ENCODE measurements around the gene IWS1.
"Not testable (repeated sequence)": the region's sequence is repeated elsewhere in the genome, so short reads cannot be mapped to it uniquely, and the experiment has no call there.

Gene IWS1

DNA sequence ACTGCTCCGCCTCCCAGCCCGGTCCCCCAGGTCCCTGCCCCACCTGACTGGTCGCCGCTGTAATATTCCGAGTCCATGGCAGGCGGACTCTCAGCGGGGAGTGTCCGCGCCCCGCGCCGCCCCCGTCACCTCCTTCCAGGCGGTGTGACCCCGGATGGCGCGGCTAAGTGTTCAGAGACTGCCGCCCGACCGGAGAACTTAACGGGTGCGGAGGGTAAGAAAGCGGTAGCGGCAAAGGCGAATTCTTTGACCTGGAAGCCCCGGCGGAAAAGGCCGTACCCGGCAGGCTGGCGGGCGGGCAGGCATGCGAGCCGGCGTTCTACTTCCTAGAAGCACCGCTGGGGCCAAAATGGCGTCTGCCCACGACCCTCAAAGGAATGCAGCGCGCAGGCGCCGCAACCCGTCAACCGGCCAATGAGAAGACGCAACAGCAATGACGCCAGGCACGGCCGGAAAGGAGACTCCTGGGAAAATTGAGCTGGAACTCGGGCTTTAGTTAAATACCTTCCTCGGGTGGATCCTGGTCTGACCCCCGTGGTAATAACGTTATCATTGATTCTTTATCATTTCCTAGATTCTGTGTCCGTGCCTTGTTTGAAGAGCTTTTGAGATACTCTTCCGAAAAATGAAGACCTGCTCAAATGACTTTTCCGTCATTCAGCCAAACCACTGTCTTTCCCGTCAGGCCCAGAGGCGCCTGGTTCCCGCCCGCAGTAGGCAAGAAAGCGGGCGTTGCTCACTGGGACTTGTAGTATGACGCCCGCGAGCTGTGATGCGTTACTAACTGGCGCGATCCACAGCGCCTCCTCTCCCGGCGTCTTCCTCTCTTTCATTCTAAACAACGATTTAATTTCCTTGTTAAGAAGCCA lies at the start of gene IWS1:
IWS1 (minus strand) TSS at position 358 of the 869 bp plus-strand sequence; CDS start at position 77, 281 bp downstream.
- peak; percentile 56 to 98 (median 92) for DNase-seq

DNA sequence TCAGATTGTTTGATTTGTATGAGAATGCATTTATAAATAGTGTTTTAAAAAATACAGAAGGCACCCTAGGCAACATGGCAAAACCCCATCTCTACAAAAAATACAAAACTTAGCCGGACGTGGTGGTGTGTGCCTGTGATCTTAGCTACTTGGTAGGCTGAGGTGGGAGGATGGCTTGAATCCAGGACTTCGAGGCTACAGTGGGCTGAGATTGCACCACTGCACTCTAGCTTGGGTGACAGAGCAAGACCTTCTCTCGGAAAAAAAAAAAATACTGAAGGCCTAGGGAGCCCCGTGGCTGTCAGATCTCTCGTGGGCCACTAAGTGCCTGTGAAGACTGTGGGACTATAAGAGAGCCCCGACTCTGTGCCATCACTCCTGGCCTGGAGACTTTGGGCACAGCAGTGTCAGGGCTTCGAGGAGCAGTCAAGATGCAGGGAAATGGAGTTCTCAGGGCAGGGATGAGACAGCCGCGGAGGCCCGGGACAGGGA lies 49.7 kb upstream of the IWS1 start:
- peak in 1 of 56 donors; percentile 11 for DNase-seq

DNA sequence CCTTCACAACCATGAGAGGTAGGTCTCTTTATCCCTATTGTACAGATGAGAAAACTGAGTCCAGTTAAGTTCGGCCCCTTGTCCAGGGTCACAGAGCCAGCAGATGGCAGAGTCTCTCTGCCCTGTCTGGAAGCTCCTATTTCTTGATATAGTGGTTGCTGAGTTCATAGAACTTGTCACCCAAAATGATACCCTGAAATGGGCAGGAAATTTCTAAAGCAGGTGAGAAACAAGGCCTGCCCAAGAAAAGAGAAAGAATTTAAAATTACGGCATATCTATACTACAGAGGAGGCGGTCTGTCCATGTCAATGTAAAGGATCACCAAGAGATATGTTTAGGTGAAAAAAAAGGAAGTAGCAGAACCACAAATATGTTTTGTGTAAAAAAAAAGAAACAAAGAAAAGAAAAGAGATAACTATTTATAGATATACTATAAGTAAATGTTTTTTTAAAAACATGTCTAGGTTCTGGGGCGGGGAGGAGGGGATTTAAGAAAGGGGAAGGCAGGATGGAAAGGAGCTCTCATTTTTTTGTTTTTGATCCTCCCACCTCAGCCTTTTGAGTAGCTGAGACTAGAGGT lies 49.0 kb upstream of the IWS1 start:
- DNase-seq: no peak

DNA sequence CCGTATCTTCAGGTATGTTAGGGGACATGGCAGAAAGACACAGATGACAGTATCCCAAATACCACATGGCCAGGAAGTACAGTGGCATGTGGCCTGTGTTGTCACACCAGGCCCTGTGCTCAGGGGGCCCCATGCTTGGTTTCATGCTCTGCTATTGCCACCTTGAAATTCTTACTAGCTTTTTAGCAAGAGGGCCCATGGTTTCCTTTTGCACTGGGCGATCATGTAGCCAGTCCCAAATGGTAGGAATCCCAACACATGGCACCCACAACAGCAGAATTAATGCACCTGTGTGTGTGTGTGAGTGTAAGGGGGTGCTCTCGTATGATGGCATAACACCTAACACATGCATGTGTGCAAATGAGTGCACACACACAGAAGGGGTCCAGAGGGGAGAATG lies 48.4 kb upstream of the IWS1 start:
- DNase-seq: no peak

DNA sequence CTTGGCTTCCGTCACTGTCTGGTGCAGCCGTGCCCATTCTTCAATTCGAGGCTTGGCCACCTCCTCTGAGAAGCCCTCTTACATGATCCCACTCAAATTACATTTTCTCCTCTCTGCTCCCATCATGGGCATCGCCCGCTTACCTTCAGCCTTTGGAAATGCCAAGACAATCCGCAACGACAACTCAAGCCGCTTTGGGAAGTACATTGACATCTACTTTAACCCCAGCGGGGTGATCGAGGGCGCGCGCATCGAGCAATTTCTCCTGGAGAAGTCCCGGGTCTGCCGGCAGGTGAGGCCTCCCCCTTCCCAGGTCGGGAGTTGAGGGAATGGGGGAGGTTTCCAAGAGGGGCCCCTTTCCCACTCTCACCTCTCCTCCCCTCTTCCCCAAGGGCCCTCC lies 47.5 kb upstream of the IWS1 start:
- DNase-seq: no peak

DNA sequence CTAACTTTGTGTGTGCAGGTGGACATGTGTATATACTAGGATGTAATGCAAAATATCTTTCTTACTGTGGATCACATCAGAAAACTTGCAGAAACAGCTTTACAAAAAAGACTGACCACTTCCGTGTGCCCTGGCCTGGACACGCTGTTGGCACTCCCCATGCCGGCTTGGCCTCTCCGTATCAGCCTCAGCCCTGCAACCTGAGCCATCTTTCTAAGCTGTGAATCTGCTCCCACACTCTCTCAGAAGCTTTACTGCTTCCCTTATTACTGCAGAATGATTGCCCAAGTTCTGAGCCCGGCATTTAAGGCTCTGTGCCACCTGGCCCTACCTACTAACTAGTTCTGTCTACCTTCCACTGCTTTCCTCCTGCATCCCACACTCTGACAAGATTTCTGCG lies 47.0 kb upstream of the IWS1 start:
- DNase-seq: no peak

DNA sequence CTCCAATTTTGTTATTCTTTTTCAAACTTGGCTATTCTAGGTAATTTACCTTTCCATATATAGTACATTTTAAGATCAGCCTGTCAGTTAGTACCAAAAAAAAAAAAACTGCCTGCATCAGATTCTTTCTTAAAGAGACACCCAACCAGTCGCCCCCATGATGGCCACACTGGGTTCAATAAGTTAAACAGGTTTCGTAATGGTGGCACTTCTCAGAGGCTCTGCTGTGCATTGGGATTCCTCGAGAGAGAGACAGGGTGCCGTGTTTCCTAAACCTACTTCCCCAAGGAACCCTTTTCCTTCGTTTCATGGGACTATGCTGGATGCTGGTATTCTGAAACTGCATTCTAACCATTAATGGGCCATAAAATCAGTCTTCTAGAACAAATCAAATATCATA lies 46.6 kb upstream of the IWS1 start:
- DNase-seq: no peak

DNA sequence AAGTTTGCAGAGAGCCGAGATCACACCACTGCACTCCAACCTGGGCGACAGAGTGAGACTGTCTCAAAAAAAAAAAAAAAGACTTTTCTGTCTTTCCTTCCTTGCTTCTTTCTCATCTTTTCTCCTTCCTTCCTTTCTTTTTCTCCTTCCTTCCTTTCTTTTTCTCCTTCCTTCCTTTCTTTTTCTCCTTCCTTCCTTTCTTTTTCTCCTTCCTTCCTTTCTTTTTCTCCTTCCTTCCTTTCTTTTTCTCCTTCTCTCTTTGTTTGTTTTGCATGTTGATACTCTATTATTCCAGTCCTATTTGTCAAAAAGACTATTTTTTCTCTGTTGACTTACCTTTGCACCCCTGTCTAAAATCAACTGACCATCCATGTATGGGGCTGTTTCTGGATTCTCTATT lies 46.1 kb upstream of the IWS1 start:
- not testable (repeated sequence) for DNase-seq

DNA sequence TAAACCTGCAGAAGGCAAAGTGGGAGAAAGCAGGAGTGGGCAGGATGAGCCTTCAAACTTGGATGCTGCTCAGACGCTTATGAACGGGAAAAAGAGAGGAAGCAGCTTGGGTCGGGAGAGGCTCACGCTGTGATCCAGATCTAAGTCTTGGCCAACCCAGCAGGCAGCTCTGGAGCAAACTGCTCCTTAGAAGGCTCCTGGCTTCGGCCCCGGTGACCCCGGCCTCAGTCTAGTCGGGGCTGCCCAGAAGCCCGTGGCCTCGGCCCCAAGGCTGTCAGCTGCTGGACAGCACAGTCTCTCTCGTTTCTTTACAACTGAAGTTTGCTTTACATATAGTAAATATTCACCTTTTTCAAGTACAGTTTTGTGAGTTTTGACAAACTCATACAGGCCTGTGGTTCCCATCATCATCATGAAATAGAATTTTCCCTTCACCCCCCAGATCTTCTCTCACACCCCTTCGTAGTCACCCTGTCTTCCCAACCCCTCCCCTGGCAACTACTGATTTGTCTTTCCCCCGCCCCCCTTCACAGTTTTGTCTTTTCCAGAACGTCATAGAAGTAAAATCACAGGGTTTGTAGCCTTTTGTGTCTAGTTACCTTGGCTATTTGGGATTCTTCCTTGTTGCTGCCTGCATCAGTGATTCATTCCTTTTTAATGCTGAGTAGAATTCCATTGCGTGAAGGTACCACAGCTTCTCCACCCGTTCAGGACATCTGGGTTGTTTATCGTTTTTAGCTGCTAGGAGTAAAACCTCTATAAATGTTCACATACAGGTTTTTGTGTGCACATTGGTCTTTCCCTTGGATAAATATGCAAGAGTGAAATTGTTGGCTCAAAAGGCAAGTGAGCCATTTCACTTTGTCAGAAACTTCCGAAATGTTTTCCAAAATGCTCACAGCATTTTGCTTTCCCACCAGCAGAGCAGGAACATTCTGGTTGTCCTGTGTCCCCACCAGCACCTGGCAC lies 44.3 kb upstream of the IWS1 start:
- peak in 4 of 56 donors; percentile 9 to 17 (median 12) for DNase-seq

DNA sequence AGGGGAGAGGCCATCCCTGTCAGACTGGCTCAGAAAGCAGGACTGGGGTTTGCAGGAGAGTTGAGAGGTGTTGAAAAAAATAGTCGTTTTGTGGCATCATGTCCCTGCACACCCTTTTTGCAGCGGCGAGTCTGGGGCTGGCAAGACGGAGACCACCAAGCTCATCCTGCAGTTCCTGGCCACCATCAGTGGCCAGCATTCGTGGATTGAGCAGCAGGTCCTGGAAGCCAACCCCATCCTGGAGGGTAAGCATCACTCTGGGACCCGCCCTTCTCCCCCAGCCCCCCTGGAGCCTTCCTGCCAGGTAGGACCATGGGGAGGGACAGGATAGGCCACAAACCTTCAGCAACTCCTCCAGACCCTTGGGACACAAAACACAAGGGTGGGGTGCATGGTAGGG lies 43.4 kb upstream of the IWS1 start:
- DNase-seq: no peak

DNA sequence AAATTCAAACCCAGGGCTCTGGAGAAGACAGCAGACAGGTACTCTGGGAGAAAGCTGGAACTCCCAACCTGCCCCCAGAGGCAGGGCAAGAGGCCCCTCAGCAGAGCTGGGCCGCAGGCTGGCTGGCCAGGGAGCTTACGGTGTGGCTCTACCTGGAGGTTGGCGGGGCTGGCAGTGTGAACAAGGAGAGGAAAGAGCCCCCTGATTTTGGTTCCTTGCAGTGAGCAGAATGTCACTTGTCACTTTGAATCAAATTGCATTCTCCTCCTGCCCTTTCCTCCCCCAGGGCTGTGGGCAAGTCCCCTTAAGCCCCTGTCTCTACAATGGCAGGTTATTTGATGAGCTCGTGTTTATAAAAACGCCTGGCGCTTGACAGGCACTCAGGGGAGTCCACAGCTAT lies 41.8 kb upstream of the IWS1 start:
- no peak for DNase-seq

DNA sequence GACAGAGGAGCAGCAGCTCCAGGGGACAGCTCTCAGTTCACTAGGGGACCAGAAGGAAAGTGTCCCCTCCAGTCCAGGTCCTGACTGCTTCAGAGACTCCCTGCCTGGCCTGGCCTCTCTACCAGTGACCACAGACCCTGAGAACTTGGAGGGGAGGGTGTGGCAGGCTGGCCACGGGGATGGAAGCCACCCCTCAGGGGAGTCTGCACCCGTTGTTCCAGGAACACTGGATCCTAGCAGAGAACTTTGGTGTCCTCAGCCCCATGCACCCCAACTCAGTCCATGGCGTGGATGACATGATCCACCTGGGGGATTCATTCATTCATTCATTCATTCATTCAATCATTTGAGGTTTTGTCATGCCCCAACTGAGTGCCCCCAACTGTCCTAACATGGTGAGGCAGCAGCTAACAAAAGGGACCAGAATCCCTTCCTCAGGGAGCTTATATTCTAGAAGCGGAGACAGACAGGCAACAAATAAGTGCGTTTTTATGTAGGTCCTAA lies 41.1 kb upstream of the IWS1 start:
- no peak for DNase-seq

DNA sequence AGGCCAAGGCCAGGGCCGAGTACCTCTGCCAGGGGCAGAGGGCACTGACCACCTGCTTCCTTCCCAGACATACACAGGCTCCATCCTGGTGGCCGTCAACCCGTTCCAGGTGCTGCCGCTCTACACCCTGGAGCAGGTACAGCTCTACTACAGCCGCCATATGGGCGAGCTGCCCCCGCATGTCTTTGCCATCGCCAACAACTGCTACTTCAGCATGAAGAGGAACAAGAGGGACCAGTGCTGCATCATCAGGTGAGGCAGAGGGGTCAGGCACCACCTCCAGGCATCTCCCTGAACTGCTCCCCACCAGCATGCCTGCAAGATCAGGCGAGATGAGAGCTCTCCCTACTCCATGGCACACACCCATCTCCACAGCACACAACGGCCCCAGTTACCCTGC lies 40.3 kb upstream of the IWS1 start:
- DNase-seq: no peak

DNA sequence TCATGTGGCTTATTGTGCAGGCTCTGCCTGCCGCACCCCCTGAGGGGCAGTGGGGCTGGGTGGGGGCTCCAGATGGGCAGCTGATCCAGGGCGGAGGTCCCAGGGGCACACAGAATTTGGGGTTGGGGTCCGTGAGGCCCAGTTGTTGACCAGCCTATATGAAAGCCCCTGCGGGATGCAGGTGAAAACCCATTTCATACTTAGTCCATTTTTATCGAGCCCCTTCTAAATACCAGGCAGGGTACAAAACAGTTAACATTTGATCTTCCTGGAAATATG lies 39.8 kb upstream of the IWS1 start:
- no peak for DNase-seq

DNA sequence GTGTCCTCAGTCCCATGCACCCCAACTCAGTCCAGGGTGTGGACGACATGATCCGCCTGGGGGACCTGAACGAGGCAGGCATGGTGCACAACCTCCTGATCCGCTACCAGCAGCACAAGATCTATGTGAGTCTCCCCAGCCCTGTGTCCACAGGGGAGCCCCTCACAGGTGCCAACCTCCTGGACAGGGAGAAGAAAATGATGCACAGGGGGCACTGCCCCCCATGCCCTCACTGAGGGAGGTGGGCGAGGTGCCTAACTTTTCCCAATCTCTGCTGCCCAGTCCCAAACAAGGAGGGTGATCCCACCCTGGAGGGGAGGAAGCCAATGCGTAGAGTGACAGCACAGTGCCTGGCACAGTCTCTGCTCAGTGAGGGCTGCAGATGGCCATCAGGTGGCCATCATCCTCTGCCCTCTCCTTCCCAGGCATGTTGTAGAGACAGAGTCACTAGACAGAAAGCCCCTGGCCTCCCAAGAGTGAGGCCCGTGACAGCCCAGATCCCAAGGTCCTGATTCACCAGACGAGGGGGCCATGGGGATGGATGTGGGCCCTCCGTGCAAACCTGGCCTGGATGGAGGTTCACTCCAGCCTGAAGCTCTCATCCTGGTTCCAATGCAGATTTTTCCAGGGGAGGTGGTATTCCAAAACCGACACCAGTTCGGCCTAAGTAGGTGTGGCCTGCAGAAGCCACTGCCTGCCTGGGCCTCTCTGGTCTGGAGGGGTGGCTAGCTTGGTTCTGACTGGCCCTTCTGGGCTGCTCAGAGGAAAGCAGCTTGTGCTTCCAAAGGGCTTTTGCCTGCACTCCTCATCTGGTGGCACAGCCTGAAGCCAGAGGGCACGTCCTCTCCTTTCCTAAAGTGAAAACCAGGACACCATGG lies 39.2 kb upstream of the IWS1 start:
- no peak for DNase-seq

DNA sequence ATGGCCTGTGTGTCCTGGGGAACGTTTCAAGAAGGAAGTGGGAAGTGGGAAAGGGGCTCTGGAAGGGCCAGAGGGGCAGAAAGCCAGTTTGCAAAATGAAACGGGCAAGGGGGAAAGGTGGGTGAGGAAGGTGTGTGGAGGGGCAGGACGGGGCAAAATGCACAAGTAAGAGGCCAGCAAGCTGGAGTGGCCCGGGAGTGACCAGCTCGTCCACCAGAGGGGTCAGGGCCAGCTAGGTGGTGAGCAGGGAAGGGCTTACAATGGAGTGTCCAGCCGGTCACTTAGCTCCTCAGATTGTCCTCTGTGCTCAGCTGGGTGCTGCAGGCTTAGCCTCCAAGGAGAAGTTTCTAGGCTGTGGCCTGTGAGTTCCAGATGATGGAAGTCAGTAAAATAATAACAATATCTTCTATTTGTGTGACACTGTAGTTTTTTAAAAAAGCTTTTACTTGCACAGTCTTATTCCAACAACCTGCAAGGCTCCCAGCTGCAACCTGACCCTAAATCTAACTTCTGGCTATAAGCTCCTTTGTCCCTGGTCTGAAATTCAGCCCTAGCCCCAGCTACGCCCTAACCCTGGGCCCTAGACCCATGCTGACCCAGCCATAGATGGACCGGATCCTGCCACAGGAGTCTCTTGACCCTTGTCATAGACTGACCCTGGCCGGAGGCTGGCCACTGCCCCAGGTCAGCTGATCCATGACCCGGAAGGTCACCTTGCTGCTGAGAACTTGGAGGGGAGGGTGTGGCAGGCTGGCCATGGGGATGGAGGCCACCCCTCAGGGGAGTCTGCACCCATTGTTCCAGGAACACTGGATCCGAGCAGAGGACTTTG lies 38.4 kb upstream of the IWS1 start:
- DNase-seq: no peak

DNA sequence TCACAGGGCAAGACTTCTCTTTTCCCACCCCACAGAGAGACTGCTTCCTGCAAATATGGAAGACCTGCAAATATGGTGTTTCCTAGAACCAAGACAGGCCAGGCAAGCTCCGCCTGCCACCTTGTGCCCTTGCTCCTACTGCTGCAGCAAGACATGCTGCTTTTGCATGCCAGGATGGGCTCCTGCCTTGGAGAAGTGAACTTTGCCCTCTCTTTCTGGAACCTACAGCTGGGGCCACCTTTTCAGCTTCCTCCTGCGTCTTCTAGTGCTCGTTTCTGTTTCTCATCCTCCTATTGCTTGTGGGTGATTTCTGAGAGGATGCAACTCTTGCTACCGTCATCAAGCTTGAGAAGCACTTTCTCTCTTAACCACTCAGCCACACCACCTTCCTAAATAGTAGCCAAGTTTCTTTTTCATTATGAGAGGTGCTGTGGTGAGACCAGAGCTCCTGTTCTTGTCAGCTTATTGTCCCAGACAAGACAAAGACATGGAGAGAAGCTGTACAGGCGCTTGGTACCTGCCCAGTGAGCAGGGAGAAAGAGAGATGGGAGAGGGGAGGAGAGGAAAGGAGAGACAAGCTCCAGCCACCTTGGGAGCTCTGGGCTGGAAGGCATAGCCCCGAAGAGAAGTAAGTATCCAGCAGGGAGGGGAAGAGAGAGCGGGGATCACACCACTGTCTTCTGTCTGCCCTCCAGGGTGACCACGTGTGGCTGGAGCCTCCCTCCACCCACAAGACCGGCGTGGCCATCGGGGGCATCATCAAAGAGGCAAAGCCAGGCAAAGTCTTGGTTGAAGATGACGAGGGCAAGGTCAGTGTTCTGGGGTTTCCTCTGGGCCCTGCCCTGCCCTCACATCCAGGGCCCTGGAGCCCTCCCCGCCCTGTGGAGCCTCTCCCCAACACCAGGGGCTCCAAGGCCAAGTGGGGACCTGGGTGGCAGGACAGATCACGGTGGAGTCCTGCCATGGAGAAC lies 37.5 kb upstream of the IWS1 start:
- DNase-seq: no peak

DNA sequence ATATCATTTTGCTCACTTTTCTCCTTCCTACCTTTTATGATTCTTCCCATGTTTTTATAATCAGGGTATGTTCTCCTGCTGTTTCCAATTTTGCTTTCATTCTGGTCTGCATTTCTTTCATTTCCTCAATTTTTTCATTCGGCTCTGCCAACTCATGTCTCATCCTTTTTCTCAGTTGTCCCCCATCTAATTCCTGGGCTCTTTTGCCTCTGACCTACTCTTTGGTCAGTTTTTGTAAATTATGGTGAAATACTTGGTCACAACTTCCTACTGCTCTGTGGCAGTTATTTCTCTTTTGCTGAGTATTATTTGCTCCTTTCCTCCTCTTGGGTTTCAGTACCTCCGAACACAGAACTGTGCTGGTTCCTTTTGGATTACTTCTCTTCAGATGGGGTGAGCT lies 36.6 kb upstream of the IWS1 start:
- no peak for DNase-seq

DNA sequence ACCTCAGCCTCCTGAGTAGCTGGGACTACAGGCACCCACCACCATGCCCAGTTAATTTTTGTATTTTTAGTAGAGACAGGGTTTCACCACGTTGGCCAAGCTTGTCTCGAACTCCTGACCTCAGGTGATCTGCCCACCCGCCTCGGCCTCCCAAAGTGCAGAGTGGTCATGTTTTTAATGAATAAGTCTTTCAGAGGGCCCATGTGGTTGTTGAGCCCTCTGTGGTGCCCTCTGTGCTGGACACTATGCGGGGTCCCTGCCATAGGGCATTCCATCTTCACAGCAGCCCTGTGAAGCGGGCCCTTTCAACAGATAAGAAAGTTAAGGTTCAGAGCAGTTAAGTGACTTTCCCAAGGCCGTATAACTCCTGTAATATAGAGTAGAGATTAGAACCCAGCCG lies 35.1 kb upstream of the IWS1 start:
- no peak for DNase-seq

Measured in nucleus accumbens (tissue), 56 donors.